AG10803 (cell line): Measurements from ENCODE around the gene LTBP1.
"Not testable (repeated sequence)": the region's sequence is repeated elsewhere in the genome, so short reads cannot be mapped to it uniquely, and the experiment has no call there.

Experiments used
- DNase-seq: peaks from one replicate; pipeline ENCODE4 v3.0.0; 2010; ENCODE audit warnings: low read depth
- H3K4me3 ChIP-seq: 2 replicates; pipeline ENCODE4 v1.5.1; 2011; ENCODE audit warnings: mild to moderate bottlenecking, low read length, control low read depth
- TF ChIP-seq, protein P1 (sequence below): conservative IDR thresholded peaks from 2 replicates; pipeline ENCODE4 v1.5.1; 2011; ENCODE audit warnings: mild to moderate bottlenecking, low read length, control low read depth, inconsistent platforms

LTBP1 gene

GRCh38 chr2:33225350-33225749 is 278.6 kb downstream of the LTBP1 start:
- DNase-seq = no peak
- TF ChIP-seq, protein P1, sequence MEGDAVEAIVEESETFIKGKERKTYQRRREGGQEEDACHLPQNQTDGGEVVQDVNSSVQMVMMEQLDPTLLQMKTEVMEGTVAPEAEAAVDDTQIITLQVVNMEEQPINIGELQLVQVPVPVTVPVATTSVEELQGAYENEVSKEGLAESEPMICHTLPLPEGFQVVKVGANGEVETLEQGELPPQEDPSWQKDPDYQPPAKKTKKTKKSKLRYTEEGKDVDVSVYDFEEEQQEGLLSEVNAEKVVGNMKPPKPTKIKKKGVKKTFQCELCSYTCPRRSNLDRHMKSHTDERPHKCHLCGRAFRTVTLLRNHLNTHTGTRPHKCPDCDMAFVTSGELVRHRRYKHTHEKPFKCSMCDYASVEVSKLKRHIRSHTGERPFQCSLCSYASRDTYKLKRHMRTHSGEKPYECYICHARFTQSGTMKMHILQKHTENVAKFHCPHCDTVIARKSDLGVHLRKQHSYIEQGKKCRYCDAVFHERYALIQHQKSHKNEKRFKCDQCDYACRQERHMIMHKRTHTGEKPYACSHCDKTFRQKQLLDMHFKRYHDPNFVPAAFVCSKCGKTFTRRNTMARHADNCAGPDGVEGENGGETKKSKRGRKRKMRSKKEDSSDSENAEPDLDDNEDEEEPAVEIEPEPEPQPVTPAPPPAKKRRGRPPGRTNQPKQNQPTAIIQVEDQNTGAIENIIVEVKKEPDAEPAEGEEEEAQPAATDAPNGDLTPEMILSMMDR = no peak
- no peak overlapping the region for H3K4me3 ChIP-seq

GRCh38 chr2:33226546-33226945 is 279.8 kb downstream of the LTBP1 start:
- TF ChIP-seq, protein P1 = no peak

DNA sequence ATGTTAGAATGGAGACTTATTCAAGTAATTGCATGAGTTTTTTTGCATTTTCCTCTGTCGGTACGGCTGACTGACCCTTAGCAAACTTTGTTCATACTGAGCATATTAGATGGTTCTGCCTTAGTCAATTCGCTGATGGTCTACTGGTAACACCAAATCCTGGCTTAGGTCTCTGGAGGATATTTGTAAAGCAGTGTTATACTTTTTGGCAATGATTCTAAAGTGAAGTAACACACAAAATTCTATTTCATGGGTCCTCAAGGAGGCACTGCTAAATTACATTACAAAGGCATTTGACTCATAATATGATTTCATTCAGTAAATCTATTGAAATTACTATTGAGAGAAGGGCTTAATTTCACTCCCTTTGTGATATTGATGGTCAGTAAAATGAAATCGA is 282.9 kb downstream of the LTBP1 start:
- no peak overlapping the region for H3K4me3 ChIP-seq
- DNase-seq = no peak
- TF ChIP-seq, protein P1 = no peak

More at GRCh38 chr2:33226546-33226945, 279.8 kb downstream of the LTBP1 start:
- no peak overlapping the region for H3K4me3 ChIP-seq
- no peak for DNase-seq

DNA sequence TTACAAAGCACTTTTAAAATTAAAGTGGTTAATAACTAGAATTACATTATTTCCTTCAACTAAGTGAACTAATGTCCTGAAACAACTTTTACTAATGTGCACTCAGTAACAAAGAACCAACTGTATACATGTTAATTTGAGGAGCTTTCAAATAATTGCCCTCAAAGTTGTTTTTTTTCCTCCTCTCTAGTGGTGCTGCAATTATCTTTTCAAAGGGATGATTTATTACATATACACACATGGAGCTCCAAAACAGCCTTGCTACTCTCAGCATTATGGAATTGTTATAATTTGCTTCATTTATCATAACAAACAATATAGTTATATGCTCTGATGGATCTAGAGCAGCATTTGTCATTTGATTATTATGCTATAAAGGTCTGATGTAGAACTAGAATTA is 283.4 kb downstream of the LTBP1 start:
- no peak overlapping the region for H3K4me3 ChIP-seq
- DNase-seq = no peak
- TF ChIP-seq, protein P1 = no peak

- no peak overlapping the region for H3K4me3 ChIP-seq
- TF ChIP-seq, protein P1 = no peak
- no peak for DNase-seq
These were observed 284.1 kb downstream of the LTBP1 start for GRCh38 chr2:33230842-33231241.

GRCh38 chr2:33235559-33235958 is 288.8 kb downstream of the LTBP1 start:
- DNase-seq, H3K4me3 ChIP-seq: not testable (repeated sequence)

- TF ChIP-seq, protein P1 = no peak
- no peak overlapping the region for H3K4me3 ChIP-seq
- DNase-seq = peak; percentile 49
These were observed 290.0 kb downstream of the LTBP1 start for GRCh38 chr2:33236482-33237385.
